Measurements from ENCODE around the gene SCNN1B. TPM values are rescaled to one million over a fixed set of nuclear protein-coding genes. Genes with fewer than 3 reads are reported as not detected.
"Not testable (repeated sequence)": the region's sequence is repeated elsewhere in the genome, so short reads cannot be mapped to it uniquely, and the experiment has no call there.

Gene SCNN1B
- polyA plus RNA-seq, 1 donor, result 0.16 TPM

DNA sequence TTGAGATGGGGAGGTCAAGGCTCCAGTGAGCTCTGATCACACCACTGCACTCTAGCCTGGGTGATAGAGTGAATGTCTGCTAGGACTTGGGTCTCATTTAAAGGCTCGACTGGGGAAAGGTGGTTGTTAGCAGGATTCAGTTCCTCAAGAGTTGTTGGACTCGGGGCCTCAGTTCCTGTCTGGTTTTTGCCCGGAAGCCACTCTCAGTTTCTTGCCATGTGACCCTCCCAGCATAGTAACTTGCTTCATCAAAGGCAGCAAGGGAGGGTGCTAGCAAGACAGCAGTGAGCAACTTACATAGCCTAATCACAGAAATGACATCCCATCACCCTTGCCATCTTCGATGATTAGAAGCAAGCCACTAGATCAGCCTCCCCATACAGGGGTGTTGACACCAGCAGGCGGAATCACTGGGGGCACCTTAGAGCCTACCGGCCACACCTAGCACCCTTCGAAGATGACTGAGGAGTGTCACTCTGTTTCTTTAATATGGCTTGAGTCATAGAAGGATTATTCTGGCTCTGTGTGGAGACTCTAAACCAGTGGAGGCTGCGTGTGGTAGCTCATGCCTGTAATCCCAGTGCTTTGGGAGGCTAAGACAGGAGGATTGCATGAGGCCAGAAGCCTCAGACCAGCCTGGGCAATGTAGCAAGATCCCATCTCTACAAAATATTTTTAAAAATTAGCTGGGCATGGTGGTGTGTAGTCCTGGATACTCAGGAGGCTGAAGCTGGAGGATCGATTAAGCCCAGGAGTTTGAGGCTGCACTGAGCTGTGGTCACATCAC lies 13.2 kb upstream of the SCNN1B start:
- DNase-seq (ENCODE audit: low read depth), result no peak

- no peak for DNase-seq (ENCODE audit: low read depth)
These were observed 11.7 kb upstream of the SCNN1B start for GRCh38 chr16:23290189-23291062.

DNA sequence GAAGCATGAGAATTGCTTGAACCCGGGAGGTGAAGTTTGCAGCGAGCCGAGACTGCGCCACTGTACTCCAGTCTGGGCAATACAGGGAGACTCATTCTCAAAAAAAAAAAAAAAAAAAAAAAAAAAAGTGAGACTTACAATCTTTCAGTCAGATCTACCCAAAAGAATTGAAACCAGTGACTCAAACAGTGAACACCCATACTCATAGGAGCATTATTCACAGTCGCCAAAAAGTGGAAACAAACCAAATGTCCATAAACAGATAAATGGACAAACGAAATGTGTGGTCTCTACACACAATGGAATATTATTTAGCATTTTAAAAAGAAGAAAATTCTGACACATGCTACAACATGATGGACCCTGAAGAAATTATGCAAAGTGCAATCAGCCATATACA lies 9.1 kb upstream of the SCNN1B start:
- no peak for DNase-seq (ENCODE audit: low read depth)

DNA sequence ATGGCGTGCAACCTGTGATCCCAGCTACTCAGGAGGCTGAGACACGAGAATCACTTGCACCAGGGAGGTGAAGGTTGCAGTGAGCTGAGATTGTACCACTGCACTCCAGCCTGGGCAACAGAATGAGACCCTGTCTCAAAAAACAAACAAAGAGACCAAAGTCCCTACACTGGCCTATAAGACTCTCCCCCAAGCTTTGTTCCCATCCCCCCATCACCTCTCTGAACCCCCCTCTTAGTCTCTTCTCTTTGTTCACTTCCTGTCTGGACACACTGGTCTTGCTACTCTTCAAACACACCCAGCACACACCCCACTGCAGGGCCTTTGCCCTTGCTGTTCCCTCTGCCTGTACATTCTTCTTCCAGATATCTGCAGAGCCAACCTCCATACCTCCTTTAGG lies 7.8 kb upstream of the SCNN1B start:
- DNase-seq (ENCODE audit: low read depth), result no peak

GRCh38 chr16:23296994-23297393 lies 5.1 kb upstream of the SCNN1B start:
- DNase-seq (ENCODE audit: low read depth), result no peak

DNA sequence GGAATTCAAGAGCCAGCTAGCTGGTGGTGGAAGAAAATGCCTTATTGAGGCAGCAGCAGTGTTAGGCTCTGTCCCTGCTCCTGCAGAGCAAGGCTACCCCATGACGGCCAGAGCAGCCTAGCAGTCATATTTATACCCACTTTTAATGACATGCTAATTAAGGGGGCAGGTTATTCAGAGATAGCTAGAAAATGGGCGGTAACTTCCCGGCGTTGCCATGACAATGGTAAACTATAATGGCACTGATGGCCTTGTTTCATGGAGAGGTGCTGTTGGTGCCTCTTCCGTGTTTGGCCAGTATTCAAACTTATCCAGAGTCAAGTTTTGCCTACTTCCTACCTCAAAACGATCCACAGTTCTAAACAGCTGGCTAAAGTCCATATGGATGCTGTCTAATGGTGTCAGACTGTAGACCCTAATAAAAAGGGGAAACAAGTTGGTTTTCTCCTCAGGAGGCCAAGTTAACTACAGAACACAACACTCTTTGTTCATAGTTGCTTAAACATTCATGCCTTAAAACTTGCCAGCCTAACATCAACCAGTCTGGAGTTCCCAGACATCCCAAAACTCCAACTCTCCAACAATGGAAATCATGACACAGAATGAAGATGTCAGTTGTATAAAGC lies 3.7 kb upstream of the SCNN1B start:
- no peak for DNase-seq (ENCODE audit: low read depth)

DNA sequence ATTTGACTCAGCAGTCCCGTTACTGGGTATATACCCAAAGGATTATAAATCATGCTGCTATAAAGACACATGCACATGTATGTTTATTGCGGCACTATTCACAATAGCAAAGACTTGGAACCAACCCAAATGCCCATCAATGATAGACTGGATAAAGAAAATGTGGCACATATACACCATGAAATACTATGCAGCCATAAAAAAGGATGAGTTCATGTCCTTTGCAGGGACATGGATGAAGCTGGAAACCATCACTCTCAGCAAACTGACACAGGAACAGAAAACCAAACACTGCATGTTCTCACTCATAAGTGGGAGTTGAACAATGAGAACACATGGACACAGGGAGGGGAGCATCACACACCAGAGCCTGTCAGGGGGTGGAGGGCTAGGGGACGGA lies 2.3 kb upstream of the SCNN1B start:
- DNase-seq (ENCODE audit: low read depth), result not testable (repeated sequence)

- DNase-seq (ENCODE audit: low read depth), result no peak
These were observed 654 bp upstream of the SCNN1B start for GRCh38 chr16:23301251-23302044.

GRCh38 chr16:23303685-23304084 lies 1.6 kb downstream of the SCNN1B start:
- DNase-seq (ENCODE audit: low read depth), result no peak

DNA sequence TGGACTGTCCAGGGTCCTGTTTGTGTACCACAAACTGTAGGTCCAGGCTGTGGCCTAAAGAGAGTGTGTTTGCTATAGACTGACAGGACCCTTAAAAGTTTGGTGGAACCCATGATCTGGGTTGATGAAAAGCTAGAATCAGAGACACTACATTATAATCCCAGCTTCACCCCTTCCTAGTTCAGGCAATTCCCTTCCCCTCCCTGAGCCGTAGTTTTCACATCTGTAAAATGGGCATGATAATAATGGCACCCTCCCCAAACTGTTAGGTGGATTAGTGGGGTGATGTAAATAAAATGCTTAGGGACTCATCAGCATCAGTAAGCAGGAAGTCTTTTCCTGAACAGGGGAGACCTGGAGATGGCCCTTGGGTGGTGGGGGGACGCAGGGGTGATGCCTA lies 2.5 kb downstream of the SCNN1B start:
- no peak for DNase-seq (ENCODE audit: low read depth)

DNA sequence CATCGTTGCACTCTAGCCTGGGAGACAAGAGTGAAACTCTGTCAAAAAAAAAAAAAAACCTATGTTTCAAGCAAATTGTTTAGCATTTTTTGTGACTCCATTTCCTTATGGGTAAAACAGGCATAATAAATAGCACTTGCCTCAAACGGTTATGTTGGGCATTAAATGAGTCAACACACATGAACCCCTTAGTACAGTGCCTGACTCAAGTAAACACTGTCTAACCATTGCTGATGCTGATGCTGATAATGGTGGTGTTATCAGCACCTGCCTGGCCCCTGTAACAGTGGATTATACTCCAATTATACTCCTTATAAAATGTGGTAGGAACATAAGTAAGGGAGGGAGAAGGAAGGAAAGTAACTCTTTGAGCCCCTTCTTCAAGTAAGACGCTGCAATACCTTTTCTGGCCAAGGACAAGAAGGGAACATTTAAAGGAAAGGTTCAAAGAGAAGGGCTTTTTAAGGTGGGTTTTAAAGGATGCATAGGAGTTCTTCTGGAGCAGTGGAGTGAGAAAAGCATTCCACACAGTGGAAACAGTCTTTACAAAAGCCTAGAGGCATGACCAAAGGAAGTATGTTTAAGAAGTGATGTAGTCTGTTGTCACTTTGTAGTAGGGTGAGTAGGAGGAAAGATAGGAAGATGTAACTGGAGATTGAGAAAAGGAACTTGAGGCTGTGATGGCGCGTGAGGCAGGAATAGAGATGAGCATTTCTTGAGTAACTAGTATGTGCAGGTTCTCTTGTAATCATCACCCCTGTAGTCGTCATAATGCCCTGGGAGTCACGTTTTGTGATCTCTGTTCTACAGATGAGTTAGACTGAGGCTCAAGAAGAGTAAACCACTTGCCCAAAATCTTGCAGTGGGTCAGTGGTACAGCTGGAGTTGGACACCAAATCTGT lies 4.3 kb downstream of the SCNN1B start:
- DNase-seq (ENCODE audit: low read depth), result no peak

- no peak for DNase-seq (ENCODE audit: low read depth)
These were observed 8.1 kb downstream of the SCNN1B start for GRCh38 chr16:23310217-23310616.

GRCh38 chr16:23310744-23311143 lies 8.6 kb downstream of the SCNN1B start:
- DNase-seq (ENCODE audit: low read depth), result no peak

DNA sequence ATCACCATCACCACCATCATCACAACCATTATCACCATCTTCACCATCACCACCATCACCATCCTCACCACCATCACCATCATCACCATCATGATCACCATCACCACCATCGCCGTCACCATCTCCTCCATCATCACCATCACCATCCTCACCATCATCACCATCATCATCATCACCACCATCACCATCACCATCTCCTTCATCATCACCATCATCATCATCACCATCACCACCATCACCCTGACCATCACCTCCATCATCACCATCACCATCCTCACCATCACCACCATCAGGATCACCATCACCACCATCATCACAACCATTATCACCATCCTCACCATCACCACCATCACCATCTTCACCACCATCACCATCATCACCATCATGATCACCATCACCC lies 14.1 kb downstream of the SCNN1B start:
- DNase-seq (ENCODE audit: low read depth), result no peak

DNA sequence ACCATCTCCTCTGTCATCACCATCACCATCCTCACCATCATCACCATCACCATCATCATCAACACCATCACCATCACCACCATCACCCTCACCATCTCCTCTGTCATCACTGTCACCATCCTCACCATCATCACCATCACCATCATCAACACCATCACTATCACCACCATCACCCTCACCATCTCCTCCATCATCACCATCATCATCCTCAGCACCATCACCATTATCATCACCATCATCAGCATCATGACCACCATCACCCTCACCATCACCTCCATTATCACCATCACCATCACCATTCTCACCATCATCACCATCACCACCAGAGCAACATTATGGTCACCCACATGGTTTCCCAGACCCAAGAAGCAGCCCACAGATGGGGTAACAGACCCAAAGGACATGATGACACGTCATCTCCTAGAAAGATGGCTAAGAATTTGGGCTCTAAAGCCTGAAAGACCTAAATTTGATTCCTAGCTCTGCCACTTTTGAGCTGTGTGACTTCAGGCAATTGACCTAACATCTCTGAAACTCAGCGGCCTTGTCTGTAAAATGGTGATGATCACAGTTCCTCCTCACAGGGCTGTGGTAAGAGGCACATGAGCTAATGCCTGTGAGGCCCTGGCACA lies 14.6 kb downstream of the SCNN1B start:
- DNase-seq (ENCODE audit: low read depth), result no peak

GRCh38 chr16:23317266-23317661 lies 15.2 kb downstream of the SCNN1B start:
- DNase-seq (ENCODE audit: low read depth), result no peak

DNA sequence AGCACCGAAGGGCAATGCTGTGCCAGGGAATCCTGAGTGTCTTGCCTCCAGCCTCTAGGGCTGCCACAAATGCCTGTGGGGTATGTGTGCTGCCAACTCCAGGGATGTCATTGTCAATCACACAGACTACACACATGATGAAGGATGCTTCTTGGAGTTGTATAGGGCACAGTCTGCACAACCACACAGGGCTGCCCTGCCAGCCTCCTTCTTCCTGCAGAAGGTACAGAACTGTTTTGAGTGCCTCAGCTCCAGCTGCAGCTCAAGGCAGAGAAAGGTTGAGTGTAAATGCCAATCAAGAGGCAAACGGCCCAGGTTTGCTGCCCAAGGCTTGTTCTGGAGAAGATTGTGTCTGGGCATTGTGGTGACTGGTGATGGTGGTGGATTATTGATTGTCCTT lies 15.6 kb downstream of the SCNN1B start:
- DNase-seq (ENCODE audit: low read depth), result no peak

- DNase-seq (ENCODE audit: low read depth), result no peak
These were observed 16.5 kb downstream of the SCNN1B start for GRCh38 chr16:23318639-23319038.

DNA sequence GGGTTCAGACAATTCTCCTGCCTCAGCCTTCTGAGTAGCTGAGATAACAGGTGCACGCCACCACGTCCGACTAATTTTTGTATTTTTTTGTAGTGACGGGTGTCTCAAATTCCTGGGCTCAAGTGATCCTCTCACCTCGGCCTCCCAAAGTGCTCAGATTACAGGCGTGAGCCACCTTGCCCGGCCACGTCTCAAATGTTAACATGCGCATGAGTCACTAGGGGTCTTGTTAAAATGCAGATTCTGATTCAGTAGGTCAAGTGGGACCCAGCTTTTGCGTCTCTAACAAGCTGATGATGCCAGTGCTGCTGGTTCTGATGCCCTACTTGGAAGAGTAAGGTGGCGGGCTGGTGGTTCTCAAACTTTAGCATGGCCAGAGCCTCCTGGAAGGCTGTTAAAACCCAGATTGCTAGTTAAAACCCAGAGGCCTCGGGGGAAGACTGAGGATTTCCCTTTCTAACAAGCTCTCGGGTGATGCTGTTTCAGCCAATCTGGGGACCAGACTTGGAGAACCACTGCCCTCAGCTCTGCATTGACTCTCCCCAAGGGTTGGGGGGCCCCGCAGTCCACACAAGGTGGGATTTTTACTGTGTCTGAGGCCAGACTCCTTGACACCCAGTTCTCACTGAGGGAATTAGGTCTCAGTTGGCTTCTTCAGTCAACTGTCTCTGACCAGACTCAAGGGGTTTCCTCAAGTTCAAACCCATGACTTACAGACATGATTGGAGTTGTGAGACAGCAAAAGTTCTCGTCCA lies 17.9 kb downstream of the SCNN1B start:
- no peak for DNase-seq (ENCODE audit: low read depth)

All from forelimb muscle (tissue), 1 donor.